GM12878 (cell line): Measurements from ENCODE around the gene APCDD1L. TPM values are rescaled to one million over a fixed set of nuclear protein-coding genes. Genes with fewer than 3 reads are reported as not detected.

Experiments used
- ATAC-seq: fragments of 200-7000 bp; cut with Tn5 transposase; 3 replicates; pipeline ENCODE4 v1.9.1; 2020; ENCODE audit warnings: mild to moderate bottlenecking, moderate library complexity
- BruUV-seq: library from RNA; stranded (reverse); fragments of 400-500 nt; replicated peaks from 2 replicates; lab custom pipeline; 2021; lab: Mats Ljungman, UMichigan
- CTCF ChIA-PET: fragments of 300-600 bp; sonication (Branson Sonifier 250); formaldehyde crosslinking; extraction: SDS; loops from one replicate; lab custom pipeline; 2021; ENCODE audit warnings: inconsistent platforms; lab: Yijun Ruan, JAX
- POLR2A ChIA-PET: fragments of 350-600 bp; formaldehyde crosslinking; extraction: SDS; loops from one replicate; lab custom pipeline; 2021; ENCODE audit warnings: inconsistent platforms; lab: Charles Lee
- RAD21 ChIA-PET: fragments of 300-600 bp; sonication (Branson Sonifier 250); formaldehyde crosslinking; loops from one replicate; lab custom pipeline; 2023; ENCODE audit warnings: antibody characterized with exemption; ENCODE audit not compliant: unreplicated experiment; lab: Charles Lee
- SMC1A ChIA-PET: fragments of 300-600 bp; sonication (Branson Sonifier 250); formaldehyde crosslinking; loops from one replicate; lab custom pipeline; 2023; ENCODE audit not compliant: unreplicated experiment, uncharacterized antibody; lab: Charles Lee
- DNase-seq: peaks from one replicate; pipeline ENCODE4 v3.0.0-alpha.2; 2011; ENCODE audit warnings: low read depth, low spot score
- FAIRE-seq: peaks from 3 replicates; lab custom pipeline; 2011; peaks lifted over from hg19 to GRCh38; lab: Jason Lieb, UNC
- H2AFZ ChIP-seq: 2 replicates; pipeline ENCODE4 v1.6.0; 2011; ENCODE audit warnings: low read depth, low read length, control low read depth; ENCODE audit not compliant: control insufficient read depth
- H3K27ac ChIP-seq: 2 replicates; pipeline ENCODE4 v1.5.1; 2011; ENCODE audit warnings: control low read depth; ENCODE audit not compliant: control insufficient read depth, insufficient read depth
- H3K27me3 ChIP-seq, 2 experiments: replicated peaks in 1 of 2; 2 replicates each; pipeline versions ENCODE4 v1.6.0 to v1.6.1; 2011; ENCODE audit warnings: low read length in 1 of 2; ENCODE audit not compliant: control insufficient read depth in 2 of 2, insufficient read depth in 2 of 2
- H3K36me3 ChIP-seq, 2 experiments: 2 replicates each; pipeline ENCODE4 v1.5.1; 2011; ENCODE audit warnings: low read length in 1 of 2; ENCODE audit not compliant: control insufficient read depth in 2 of 2, insufficient read depth in 2 of 2
- H3K4me1 ChIP-seq: 2 replicates; pipeline ENCODE4 v1.6.1; 2011; ENCODE audit warnings: mild to moderate bottlenecking, low read length, moderate library complexity, mixed read lengths; ENCODE audit not compliant: control insufficient read depth, insufficient read depth
- H3K4me2 ChIP-seq: 2 replicates; pipeline ENCODE4 v1.6.0; 2011; ENCODE audit warnings: control low read depth; ENCODE audit not compliant: control insufficient read depth, insufficient read depth
- H3K4me3 ChIP-seq: fragments of 200-600 bp; sonication (generic); 2 replicates; pipeline ENCODE4 v1.5.1; 2016
- H3K79me2 ChIP-seq: 2 replicates; pipeline ENCODE4 v1.6.0; 2011; ENCODE audit warnings: low read length; ENCODE audit not compliant: control insufficient read depth, insufficient read depth
- H3K9ac ChIP-seq: 2 replicates; pipeline ENCODE4 v1.8.0; 2011; ENCODE audit warnings: low read length, control low read depth, mixed read lengths; ENCODE audit not compliant: control insufficient read depth, insufficient read depth
- H3K9me3 ChIP-seq: replicated peaks from 3 replicates; pipeline ENCODE4 v1.5.1; 2011; ENCODE audit warnings: mild to moderate bottlenecking, low read length; ENCODE audit not compliant: control insufficient read depth, insufficient read depth
- H4K20me1 ChIP-seq: 2 replicates; pipeline ENCODE4 v1.6.0; 2011; ENCODE audit not compliant: control insufficient read depth, insufficient read depth
- ASH2L ChIP-seq: fragments of 300-600, 200-600 bp; sonication (generic); IDR thresholded peaks from 2 replicates; pipeline ENCODE4 v1.6.1; 2017; ENCODE audit warnings: low read depth, mild to moderate bottlenecking, borderline replicate concordance
- BHLHE40 ChIP-seq, 2 experiments: fragments of 450-650 bp in 1 of 2; IDR thresholded peaks; 2 replicates each; pipeline ENCODE4 v1.6.1; 2011 to 2017; ENCODE audit warnings: low read depth in 2 of 2, borderline replicate concordance in 1 of 2, improper control_type of control experiment in 1 of 2, low read length in 1 of 2, mild to moderate bottlenecking in 1 of 2
- HDAC2 ChIP-seq: fragments of 200-600 bp; sonication (generic); IDR thresholded peaks from 2 replicates; pipeline ENCODE4 v1.6.1; 2017
- IKZF1 ChIP-seq: fragments of 450-650 bp; conservative IDR thresholded peaks from 2 replicates; pipeline ENCODE4 v1.6.1; 2017; ENCODE audit warnings: antibody characterized with exemption, mild to moderate bottlenecking
- IRF4 ChIP-seq: IDR thresholded peaks from 2 replicates; pipeline ENCODE4 v1.6.1; 2011; ENCODE audit warnings: low read depth, low read length
- KLF5 ChIP-seq: fragments of 450-650 bp; IDR thresholded peaks from 2 replicates; pipeline ENCODE4 v1.6.1; 2014; ENCODE audit warnings: mild to moderate bottlenecking; ENCODE audit not compliant: partially characterized antibody
- MEF2A ChIP-seq: IDR thresholded peaks from 2 replicates; pipeline ENCODE4 v1.6.1; 2011; ENCODE audit warnings: low read depth, mild to moderate bottlenecking, low read length, moderate library complexity; ENCODE audit not compliant: insufficient read depth
- MTA3 ChIP-seq: IDR thresholded peaks from 2 replicates; pipeline ENCODE4 v1.6.1; 2012; ENCODE audit warnings: low read length, inconsistent platforms, borderline replicate concordance
- MYB ChIP-seq: fragments of 150-350 bp; IDR thresholded peaks from 2 replicates; pipeline ENCODE4 v1.6.1; 2014; ENCODE audit warnings: mild to moderate bottlenecking, low read depth, low read length, borderline replicate concordance
- POLR2A ChIP-seq: IDR thresholded peaks from 2 replicates; pipeline ENCODE4 v1.6.1; 2011; ENCODE audit warnings: low read depth, mild to moderate bottlenecking, low read length
- RAD51 ChIP-seq: fragments of 450-650 bp; IDR thresholded peaks from 2 replicates; pipeline ENCODE4 v1.6.1; 2016; ENCODE audit warnings: moderate library complexity, mild to moderate bottlenecking, inconsistent platforms
- SIN3A ChIP-seq: IDR thresholded peaks from 2 replicates; pipeline ENCODE4 v1.6.1; 2012; ENCODE audit warnings: low read depth, low read length, improper control_type of control experiment
- WGBS: methylation state at CpG from one replicate; pipeline ENCODE4 v1.1.6; 2016; ENCODE audit warnings: low lambda C conversion rate; ENCODE audit not compliant: insufficient replicate concordance, insufficient coverage; ENCODE audit errors: missing lambda C conversion rate; 5-methylcytosine and 5-hydroxymethylcytosine counted together
- in situ Hi-C: fragments of 300-500 bp; cut with MboI; formaldehyde crosslinking; loops from 9 replicates; pipeline ENCODE4 v1.14.3; 2018; ENCODE audit warnings: mixed read lengths
- intact Hi-C: fragments of 100-400 bp; cut with micrococcal nuclease; formaldehyde crosslinking; loops from one replicate; pipeline ENCODE4 v1.14.2; 2022; ENCODE audit not compliant: unreplicated experiment
- polyA plus RNA-seq, 11 experiments: library from polyadenylated mRNA; depleted of rRNA in 4 of 11; unstranded in 6 of 11; stranded (reverse) in 5 of 11; fragments of >200 nt; fragmentation: Nextera tagmentation in 4 of 11; fragmentation: Illumina TruSeq in 1 of 11; extraction: Ambion mirVana in 4 of 11; extraction: Trizol in 1 of 11; gene quantifications; 1 replicate in 1 of 11; 2 replicates in 10 of 11; pipeline versions ENCODE4 v1.2.1 to v1.2.3, GENCODE V29; 2011 to 2016; ENCODE audit warnings: inconsistent platforms in 2 of 11, missing spikeins in 2 of 11, low read depth in 1 of 11
- total RNA-seq, 4 experiments: library from RNA; depleted of rRNA in 3 of 4; stranded (reverse); fragments of >200 nt in 3 of 4; fragmentation: Illumina TruSeq in 1 of 4; extraction: Trizol in 1 of 4; gene quantifications; 2 replicates each; pipeline versions ENCODE4 v1.2.1 to v1.2.3, GENCODE V29; 2013 to 2021

APCDD1L gene
- total and polyA plus RNA-seq, 10 of the 15 experiments (the other 5 are each of a cell fraction or from before 2014, with no cell fraction given) = 0.14 to 0.50 TPM; not detected in 8

DNA sequence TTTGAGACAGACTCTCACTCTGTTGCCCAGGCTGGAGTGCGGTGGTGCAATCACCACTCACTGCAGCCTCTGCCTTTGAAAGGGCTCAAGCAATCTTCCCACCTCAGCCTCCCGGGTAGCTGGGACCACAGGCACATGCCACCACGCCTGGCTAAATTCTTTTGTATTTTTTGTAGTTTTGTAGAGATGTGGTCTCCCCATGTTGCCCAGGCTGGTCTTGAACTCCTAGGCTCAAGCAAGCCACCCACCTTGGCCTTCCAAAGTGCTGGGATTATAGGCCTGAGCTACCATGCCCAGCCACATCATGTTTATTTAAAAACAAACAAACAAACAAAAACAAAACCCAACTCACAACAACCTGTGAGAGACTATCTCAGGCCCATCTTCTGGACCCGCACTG lies 29.7 kb upstream of the APCDD1L start:
- intact Hi-C loops = no loop called here
- POLR2A ChIA-PET = no interaction called here
- Histone ChIP-seq H2AFZ (no peak overlapping the region), H3K4me2 (no peak overlapping the region), H3K27ac (no peak overlapping the region), H3K36me3 (no peaks in the 10 kb centered on the region), H3K79me2 (no peaks in the 10 kb centered on the region), H3K9ac (no peak overlapping the region), H4K20me1 (no peaks in the 10 kb centered on the region), H3K27me3 (no peaks in the 10 kb centered on the region; a peak in 1 of 4 replicates), H3K4me1 (no peaks in the 10 kb centered on the region), H3K4me3 (no peak overlapping the region), H3K9me3 (no peaks in the 10 kb centered on the region)
- RAD21 ChIA-PET = no interaction called here
- DNase-seq (no peak), ATAC-seq (no peak), FAIRE-seq (no peak)
- CTCF ChIA-PET = no interaction called here
- in situ Hi-C loops = no loop called here
- TF ChIP-seq SIN3A (no peak), MYB (no peak), POLR2A (no peak)
- 50% methylated on average over 4 of the region's 4 CpGs for WGBS
- no TSS peak for BruUV-seq
- SMC1A ChIA-PET = interaction anchor here (0.8 kb wide), 1 partner anchor 64 kb away, joined by 3 read pairs; no protein-coding TSS in a partner anchor

- no peak overlapping the region for H2AFZ ChIP-seq
- H3K79me2 ChIP-seq = no peaks in the 10 kb centered on the region
- no peaks in the 10 kb centered on the region for H3K4me1 ChIP-seq
- H3K4me2 ChIP-seq = no peak overlapping the region
- DNase-seq = no peak
- no peak overlapping the region for H3K4me3 ChIP-seq
- TF ChIP-seq MTA3 (no peak), RAD51 (no peak), KLF5 (no peak), IKZF1 (no peak), MEF2A (no peak), IRF4 (no peak), ASH2L (no peak), BHLHE40 (IDR thresholded peaks at IDR 0.05; ENCODE audit: borderline replicate concordance in 1 of 2, low read depth in 2 of 2, low read length in 1 of 2) (no peak), HDAC2 (no peak)
- no peaks in the 10 kb centered on the region for H3K9me3 ChIP-seq
- no TSS peak for BruUV-seq
- no peaks in the 10 kb centered on the region for H3K36me3 ChIP-seq
- ChIA-PET SMC1A (interaction anchor here (0.8 kb wide), 1 partner anchor 64 kb away, joined by 3 read pairs; no protein-coding TSS in a partner anchor), RAD21 (interaction anchor here (0.6 kb wide), 1 partner anchor 393 kb away, joined by 3 read pairs; no protein-coding TSS in a partner anchor), POLR2A (no interaction called here), CTCF (no interaction called here)
- 52% methylated on average over 10 of the region's 10 CpGs for WGBS
- intact Hi-C loops (no loop called here), in situ Hi-C loops (no loop called here)
- no peak for ATAC-seq
- no peaks in the 10 kb centered on the region; a peak in 1 of 4 replicates for H3K27me3 ChIP-seq
- FAIRE-seq = no peak
- H3K27ac ChIP-seq = no peak overlapping the region
- H3K9ac ChIP-seq = no peak overlapping the region
- no peaks in the 10 kb centered on the region for H4K20me1 ChIP-seq
Observed at GRCh38 chr20:58544286-58544685, 29.1 kb upstream of the APCDD1L start.
